NCI-H460 (cell line): ENCODE data around the gene STAT5A. TPM values are rescaled to one million over a fixed set of nuclear protein-coding genes. Genes with fewer than 3 reads are reported as not detected.

Experiments
- DNase-seq: peaks from one replicate; pipeline ENCODE4 v3.0.0-alpha.2; 2016; ENCODE audit warnings: low read depth; ENCODE audit errors: extremely low read depth
- total RNA-seq: library from RNA; depleted of rRNA; stranded (reverse); fragments of >200 nt; shearing (Covaris generic); gene quantifications from 2 replicates; pipeline ENCODE4 v1.2.3, GENCODE V29; 2014

The STAT5A gene
- total RNA-seq, 1 experiment from 2014 or later: 1.6 TPM

- peak; percentile 90 for DNase-seq
Observed at GRCh38 chr17:42322382-42323267, 34.3 kb downstream of the STAT5A start.

DNA sequence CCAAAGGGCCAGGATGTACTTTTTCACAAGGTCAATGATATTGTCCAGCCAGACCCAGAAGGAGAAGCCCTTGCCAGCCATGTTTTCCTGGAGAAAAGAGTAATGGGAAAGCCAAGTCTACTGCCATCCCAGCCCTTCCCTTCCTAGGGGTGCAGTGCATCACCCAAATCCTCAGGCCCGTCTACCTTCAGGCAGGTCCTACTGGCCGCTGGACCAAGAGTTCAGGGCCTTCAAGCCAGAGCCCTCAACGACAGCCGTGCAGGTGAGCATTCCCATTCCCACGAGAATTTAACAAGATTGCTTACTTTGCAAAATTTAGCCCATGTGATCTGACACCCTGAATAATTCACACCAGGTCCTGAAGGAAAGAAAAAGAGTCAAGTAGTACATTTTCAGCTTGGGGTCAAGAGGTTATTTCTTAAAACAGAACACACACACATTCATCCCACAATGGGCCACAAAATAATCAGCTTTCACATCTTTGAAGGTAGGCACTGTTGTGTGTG lies 35.0 kb downstream of the STAT5A start:
- no peak for DNase-seq

DNA sequence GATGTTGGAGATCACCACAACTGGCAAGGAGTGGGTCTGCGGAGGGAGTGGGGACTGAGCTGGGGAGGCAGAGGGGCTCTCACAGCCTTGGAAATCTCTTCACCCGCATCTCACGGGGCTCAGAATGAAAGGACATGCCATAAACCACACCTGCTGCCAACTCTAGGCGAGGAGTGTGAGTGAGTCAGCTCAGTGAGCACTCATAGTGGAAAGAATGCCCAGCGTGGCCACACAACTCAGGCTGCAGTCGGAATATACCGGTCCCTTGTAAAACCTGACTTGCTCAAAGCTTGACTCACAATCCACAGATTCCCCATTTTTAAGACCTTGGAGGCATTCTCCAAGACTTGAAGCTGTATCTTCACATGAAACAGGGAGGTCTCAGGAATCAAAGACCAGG lies 36.7 kb downstream of the STAT5A start:
- no peak for DNase-seq

DNA sequence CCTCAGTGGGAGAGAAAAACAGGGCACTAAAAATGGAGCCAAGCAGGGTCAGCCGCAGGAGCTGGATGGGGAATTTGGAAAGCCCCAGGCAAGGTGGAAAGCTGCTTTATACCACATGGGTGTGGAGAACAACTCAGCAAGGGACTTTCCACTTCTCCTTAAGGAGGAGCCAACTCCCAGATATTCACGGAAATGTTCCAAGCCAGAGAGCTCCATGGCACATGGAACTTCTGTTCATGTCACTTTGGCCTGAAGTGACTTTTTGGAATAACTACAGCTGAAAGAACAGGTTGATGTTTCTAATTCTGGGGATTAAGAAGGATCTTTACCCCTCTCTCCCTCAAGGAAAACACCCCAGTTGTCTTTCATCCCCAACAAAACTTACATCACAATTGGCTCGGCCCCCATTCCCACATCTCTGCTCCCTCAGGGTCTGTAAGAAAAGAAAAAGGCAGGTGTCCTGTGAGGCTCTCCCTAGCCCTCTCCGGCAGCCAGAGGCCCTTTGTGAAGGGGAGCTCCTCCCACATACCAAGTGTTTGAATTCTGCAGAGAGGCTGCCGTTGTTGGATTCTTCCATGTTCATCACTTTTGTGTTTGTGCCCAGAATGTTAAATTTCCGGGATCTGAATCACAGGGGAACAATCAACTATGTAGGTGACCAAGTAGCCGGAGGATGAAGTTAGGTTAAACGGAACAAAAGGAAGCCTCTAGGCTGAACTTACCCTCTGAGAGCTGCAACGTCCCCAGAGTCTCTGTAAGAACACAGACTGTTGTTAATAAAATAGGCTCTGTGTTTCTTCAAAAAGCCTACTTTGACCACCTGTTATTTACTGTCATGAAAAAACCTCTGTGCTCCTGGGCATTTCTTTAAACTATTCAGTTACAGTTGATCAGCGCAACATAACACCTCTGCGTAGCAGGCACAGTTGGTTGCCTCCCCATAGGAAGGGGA lies 41.0 kb downstream of the STAT5A start:
- DNase-seq: no peak

- no peak for DNase-seq
Observed at GRCh38 chr17:42333053-42333452, 44.8 kb downstream of the STAT5A start.

DNA sequence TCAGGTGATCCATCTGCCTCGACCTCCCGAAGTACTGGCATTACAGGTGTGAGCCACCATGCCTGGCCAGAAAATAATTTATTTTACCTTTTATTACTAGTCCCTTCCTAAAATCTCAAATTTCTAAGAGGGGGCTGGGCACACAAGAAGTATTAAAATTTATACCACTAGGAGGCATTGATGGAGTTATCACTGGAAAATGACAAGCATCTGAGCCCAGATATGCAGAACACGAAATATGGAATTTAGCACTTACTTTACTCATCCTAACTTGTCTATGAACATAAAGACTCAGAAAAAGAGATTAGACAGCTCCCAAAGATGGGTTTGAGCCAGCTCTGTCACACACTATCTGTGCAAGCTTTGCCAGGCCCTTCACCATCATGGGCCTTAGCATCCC lies 46.4 kb downstream of the STAT5A start:
- DNase-seq: no peak

- DNase-seq: no peak
Observed at GRCh38 chr17:42337442-42337841, 49.1 kb downstream of the STAT5A start.

GRCh38 chr17:42338427-42338985 lies 50.2 kb downstream of the STAT5A start:
- DNase-seq: no peak

GRCh38 chr17:42339221-42339620 lies 50.9 kb downstream of the STAT5A start:
- DNase-seq: no peak

GRCh38 chr17:42340691-42341127 lies 52.4 kb downstream of the STAT5A start:
- DNase-seq: no peak

DNA sequence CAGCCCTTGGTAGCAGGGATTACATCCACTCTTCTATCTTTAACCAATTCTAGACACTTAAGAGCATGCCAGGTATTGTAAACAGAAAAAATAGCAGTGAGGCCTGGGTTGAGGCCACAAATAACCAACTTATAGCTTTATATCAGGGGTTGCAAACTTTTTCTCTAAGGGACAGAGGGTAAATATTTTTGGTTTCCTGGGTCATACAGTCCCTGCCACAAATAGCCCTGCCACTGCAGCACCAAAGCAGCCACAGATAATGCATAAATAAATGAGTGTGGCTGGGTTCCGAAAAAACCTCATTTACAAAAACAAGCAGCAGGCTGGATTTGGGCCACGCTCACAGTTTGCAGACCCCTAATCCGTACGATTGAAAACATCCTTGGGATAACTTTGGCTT lies 53.3 kb downstream of the STAT5A start:
- no peak for DNase-seq

- no peak for DNase-seq
Observed at GRCh38 chr17:42342242-42343008, 54.1 kb downstream of the STAT5A start.

- no peak for DNase-seq
Observed at GRCh38 chr17:42345396-42346073, 57.2 kb downstream of the STAT5A start.

DNA sequence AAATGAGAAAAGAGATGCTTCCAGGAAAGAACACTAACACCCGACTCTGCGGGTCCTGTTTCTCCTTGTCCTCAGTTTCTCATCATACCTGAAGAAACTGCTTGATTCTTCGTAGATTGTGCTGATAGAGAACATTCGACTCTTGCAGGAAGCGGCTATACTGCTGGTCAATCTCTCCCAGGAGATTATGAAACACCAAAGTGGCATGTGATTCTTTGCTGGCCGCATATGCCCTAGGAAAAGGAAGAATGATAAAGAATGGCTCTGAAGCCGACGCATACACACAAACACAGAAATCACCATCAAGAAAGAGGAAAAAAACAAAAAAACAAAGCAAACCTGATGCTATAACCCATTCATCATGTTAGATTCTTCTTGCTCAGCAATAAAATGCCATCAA lies 58.2 kb downstream of the STAT5A start:
- no peak for DNase-seq

GRCh38 chr17:42347198-42347597 lies 58.9 kb downstream of the STAT5A start:
- no peak for DNase-seq

GRCh38 chr17:42347606-42348005 lies 59.3 kb downstream of the STAT5A start:
- DNase-seq: no peak

DNA sequence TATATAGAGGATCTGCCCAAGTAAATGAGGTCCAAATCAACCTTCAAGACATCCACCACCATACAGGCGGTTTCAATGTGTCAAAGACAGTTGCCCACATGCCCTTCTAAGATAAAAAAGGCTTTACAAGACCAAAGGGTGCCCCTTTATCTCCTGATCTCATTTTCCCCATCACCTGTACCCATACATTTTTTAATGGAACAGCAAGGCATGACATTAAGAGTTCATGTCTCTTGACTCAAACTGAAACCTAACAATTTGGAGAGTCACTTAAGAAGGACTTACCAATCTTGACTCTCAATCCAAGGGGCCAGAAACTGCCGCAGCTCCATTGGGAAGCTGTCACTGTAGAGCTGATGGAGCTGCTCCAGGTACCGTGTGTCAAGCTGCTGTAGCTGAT lies 59.8 kb downstream of the STAT5A start:
- no peak for DNase-seq

DNA sequence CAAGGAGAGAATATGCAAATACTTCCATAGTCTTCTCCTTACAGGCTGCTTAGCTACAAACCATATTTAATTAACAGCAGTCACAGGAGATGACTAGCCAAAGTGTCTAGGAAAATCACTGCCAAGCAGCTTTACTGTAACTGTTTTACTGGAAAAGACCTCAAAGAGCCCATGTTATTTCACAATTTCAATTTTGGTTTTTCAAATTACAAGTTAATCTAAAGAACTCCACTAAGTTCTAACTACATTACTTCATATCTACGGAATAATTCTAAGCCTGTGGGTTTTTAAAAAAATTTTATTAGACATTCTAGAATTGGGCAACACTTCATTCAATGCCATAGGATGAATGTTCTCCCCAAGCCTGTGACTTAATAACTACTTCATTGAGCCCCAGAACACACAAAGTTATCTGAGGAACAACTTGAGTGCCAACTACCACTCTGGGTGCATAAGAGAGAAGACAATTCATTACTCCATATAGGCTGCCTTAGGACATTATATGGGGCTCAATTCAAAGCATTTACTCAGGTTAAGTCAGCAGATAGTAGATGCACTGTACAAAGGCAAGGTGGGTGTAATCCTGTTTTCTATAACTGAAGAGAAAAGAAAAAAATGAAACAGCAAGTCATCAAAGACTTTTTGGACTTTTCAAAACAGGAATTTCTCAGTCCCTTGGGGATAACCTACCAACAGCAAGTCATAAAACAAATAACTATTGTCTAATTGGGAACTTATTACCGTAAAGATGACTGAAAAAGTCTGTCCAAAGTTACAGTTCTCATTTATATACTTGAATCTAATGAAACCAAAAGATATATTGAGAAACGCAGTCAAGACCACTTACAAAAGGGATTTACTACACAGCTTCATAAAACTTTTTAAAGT lies 66.9 kb downstream of the STAT5A start:
- no peak for DNase-seq

DNA sequence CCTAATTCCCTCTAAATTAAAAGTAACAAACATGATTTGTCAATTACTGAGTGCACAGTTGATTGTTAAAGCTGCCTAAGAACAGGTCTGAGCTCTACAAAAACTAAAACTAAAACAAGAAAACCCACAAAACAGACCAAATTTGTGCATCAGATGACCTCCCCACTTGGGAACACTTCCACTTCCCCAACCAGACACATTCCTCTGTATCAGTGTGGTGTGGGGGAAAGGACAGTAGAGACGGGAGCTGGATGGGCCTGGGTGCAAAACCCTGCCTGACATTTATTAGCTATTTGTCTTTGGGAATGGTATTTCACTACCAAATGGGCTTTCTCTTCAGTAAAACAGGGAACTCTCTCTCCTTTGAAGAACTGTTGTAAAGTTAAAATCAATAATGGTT lies 70.1 kb downstream of the STAT5A start:
- no peak for DNase-seq
